Measurements from ENCODE around the gene RPP38.

RPP38 gene

DNA sequence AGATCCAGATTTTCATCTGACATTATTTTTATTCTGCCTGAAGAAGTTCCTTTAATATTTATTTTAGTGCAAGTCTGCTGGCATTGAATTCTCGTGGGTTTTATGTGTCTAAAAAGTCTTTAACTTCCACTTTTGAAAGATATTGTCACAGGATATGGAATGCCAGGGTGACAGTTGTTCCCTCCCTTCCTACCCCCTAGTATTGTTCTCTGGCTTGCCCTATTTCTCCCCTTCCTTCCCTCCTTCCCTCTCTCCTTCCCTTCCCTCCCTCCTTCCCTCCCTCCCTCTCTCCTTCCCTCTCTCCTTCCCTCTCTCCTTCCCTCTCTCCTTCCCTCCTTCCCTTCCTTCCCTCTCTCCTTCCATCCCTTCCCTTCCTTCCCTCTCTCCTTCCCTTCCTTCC, 38.5 kb upstream of the RPP38 start:
- TF ChIP-seq SIN3A (IDR thresholded peaks at IDR 0.05; ENCODE audit: borderline replicate concordance, insufficient read depth, low read length) (no peak), TAF1 (IDR thresholded peaks at IDR 0.05; ENCODE audit: borderline replicate concordance, insufficient read depth, low read length) (no peak), FOXP2 (optimal IDR thresholded peaks at IDR 0.05; ENCODE audit: borderline replicate concordance, extremely low read depth, extremely low read length, insufficient read depth) (no peak), POLR2AphosphoS5 (IDR thresholded peaks at IDR 0.05; ENCODE audit: low read depth, low read length) (no peak)
- TF ChIP-seq, protein P1, sequence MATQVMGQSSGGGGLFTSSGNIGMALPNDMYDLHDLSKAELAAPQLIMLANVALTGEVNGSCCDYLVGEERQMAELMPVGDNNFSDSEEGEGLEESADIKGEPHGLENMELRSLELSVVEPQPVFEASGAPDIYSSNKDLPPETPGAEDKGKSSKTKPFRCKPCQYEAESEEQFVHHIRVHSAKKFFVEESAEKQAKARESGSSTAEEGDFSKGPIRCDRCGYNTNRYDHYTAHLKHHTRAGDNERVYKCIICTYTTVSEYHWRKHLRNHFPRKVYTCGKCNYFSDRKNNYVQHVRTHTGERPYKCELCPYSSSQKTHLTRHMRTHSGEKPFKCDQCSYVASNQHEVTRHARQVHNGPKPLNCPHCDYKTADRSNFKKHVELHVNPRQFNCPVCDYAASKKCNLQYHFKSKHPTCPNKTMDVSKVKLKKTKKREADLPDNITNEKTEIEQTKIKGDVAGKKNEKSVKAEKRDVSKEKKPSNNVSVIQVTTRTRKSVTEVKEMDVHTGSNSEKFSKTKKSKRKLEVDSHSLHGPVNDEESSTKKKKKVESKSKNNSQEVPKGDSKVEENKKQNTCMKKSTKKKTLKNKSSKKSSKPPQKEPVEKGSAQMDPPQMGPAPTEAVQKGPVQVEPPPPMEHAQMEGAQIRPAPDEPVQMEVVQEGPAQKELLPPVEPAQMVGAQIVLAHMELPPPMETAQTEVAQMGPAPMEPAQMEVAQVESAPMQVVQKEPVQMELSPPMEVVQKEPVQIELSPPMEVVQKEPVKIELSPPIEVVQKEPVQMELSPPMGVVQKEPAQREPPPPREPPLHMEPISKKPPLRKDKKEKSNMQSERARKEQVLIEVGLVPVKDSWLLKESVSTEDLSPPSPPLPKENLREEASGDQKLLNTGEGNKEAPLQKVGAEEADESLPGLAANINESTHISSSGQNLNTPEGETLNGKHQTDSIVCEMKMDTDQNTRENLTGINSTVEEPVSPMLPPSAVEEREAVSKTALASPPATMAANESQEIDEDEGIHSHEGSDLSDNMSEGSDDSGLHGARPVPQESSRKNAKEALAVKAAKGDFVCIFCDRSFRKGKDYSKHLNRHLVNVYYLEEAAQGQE (IDR thresholded peaks at IDR 0.05; ENCODE audit: insufficient read depth in 1 of 2, low read depth in 2 of 2, low read length in 2 of 2): no peak

DNA sequence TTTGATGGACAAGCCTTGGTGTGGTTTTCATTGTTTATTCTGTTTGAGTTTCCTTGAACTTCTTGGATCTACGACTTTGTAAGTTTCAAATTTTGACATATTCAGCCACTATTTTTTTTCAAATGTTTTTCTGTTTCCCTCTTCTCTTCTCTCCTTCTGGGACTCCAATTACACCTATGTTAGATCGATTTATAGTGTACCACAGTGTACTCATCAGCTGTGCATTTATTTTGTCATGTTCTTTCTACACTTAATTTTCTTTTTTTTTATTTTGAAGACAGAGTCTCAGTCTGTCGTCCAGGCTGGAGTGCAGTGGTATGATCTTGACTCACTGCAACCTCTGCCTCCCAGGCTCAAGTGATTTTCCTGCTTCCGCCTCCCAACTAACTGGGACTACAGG, 37.2 kb upstream of the RPP38 start:
- TF ChIP-seq SIN3A (IDR thresholded peaks at IDR 0.05; ENCODE audit: borderline replicate concordance, insufficient read depth, low read length): no peak
- no peak for TF ChIP-seq POLR2AphosphoS5 (IDR thresholded peaks at IDR 0.05; ENCODE audit: low read depth, low read length)
- no peak for TF ChIP-seq TAF1 (IDR thresholded peaks at IDR 0.05; ENCODE audit: borderline replicate concordance, insufficient read depth, low read length)

DNA sequence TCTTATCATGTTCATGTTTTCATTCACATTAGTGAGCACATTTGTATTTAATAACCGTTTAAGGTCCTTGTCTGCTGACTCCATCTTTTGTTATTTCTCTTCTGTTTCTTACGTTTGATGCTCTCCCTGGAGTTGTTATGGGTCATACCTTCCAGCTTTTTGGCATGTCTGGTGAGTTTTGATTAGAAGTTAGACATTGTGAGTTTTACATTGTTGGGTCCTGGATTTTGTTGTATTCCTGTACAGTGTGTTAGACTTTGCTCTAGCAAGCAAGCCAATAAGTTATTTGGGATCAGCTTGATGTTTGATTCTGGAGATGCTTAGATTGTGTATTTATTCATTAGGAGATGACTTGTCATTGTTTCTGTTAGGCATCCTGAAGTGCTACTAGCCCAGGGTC, 36.5 kb upstream of the RPP38 start:
- TF ChIP-seq SIN3A (IDR thresholded peaks at IDR 0.05; ENCODE audit: borderline replicate concordance, insufficient read depth, low read length): no peak
- no peak for TF ChIP-seq FOXP2 (optimal IDR thresholded peaks at IDR 0.05; ENCODE audit: borderline replicate concordance, extremely low read depth, extremely low read length, insufficient read depth)
- TF ChIP-seq TAF1 (IDR thresholded peaks at IDR 0.05; ENCODE audit: borderline replicate concordance, insufficient read depth, low read length): no peak
- TF ChIP-seq, protein P1 (IDR thresholded peaks at IDR 0.05; ENCODE audit: insufficient read depth in 1 of 2, low read depth in 2 of 2, low read length in 2 of 2): no peak
- no peak for TF ChIP-seq POLR2AphosphoS5 (IDR thresholded peaks at IDR 0.05; ENCODE audit: low read depth, low read length)

DNA sequence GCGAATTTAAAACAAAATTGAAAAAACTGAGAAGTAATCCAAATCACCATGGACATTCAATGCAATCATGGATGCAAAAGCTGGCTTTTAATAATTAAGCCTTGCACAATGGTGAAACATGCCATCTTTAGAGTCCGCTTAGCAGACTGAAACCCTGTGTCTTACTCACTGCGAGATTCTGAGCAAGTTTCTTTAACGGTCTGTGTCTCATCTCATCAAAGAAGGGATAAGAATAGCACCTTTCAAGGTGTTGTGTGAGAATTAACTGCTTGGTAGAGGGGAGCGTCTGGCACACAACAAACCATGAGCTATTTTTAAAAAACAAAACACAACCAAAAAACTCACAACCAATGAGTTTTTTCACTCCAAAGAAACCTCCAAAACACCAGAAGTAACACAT, 30.0 kb upstream of the RPP38 start:
- no peak for TF ChIP-seq TAF1 (IDR thresholded peaks at IDR 0.05; ENCODE audit: borderline replicate concordance, insufficient read depth, low read length)
- TF ChIP-seq, protein P1 (IDR thresholded peaks at IDR 0.05; ENCODE audit: insufficient read depth in 1 of 2, low read depth in 2 of 2, low read length in 2 of 2): no peak
- TF ChIP-seq POLR2AphosphoS5 (IDR thresholded peaks at IDR 0.05; ENCODE audit: low read depth, low read length): no peak
- TF ChIP-seq FOXP2 (optimal IDR thresholded peaks at IDR 0.05; ENCODE audit: borderline replicate concordance, extremely low read depth, extremely low read length, insufficient read depth): no peak
- TF ChIP-seq SIN3A (IDR thresholded peaks at IDR 0.05; ENCODE audit: borderline replicate concordance, insufficient read depth, low read length): no peak

DNA sequence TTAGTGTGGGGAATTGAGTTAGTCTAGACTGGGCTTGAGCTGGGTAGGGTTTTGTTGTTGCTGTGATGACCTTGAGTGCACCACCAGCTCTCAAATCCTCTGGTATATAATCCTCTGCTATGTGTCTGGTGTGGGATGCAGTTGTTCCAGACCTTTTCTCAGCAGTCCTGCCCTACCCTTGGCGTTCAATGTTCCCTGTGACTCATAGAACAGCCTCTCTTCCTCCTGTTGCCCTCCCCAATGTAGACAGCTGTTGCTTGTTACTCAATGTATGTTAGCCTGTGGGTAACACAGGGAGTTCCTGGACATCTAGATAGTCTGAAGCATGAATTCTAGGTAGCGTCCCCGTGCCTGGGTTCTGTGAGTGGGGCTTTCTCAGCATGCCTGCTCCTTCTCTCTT, 28.4 kb upstream of the RPP38 start:
- TF ChIP-seq SIN3A (IDR thresholded peaks at IDR 0.05; ENCODE audit: borderline replicate concordance, insufficient read depth, low read length) (no peak), FOXP2 (optimal IDR thresholded peaks at IDR 0.05; ENCODE audit: borderline replicate concordance, extremely low read depth, extremely low read length, insufficient read depth) (no peak), TAF1 (IDR thresholded peaks at IDR 0.05; ENCODE audit: borderline replicate concordance, insufficient read depth, low read length) (no peak), POLR2AphosphoS5 (IDR thresholded peaks at IDR 0.05; ENCODE audit: low read depth, low read length) (no peak)
- TF ChIP-seq, protein P1 (IDR thresholded peaks at IDR 0.05; ENCODE audit: insufficient read depth in 1 of 2, low read depth in 2 of 2, low read length in 2 of 2): no peak

Data from PFSK-1 (cell line).